Ureter (tissue), 1 donor: ENCODE measurements around the gene CFAP100. TPM values are rescaled to one million over a fixed set of nuclear protein-coding genes. Genes with fewer than 3 reads are reported as not detected.

Experiments
- DNase-seq: peaks from one replicate; pipeline ENCODE4 v3.0.0-alpha.2; 2020; ENCODE audit warnings: low spot score
- total RNA-seq: library from RNA; stranded (reverse); gene quantifications from one replicate; pipeline ENCODE4 v1.2.4, GENCODE V29; 2023
- donor health status: DM: yes; HTN: yes; CAD: no.

The CFAP100 gene
- total RNA-seq, 1 donor from 2014 or later = not detected

DNA sequence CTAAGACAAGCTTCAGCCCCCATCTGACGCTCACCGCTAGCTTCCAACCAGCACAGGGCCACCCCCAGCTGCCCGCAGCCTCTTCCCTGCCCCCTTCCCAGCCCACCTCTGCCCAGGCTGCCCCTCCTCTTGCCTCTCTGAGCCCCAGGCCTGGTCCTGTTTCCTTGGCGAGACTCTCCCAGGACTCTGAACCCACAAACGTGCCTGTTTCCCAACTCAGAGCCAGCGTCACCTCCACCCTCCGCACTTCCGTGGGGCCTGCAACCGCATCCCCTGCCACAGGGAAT, 45.9 kb downstream of the CFAP100 start:
- DNase-seq = no peak

- no peak for DNase-seq
Observed at GRCh38 chr3:126441256-126441880, 46.7 kb downstream of the CFAP100 start.

GRCh38 chr3:126442094-126442855, 47.6 kb downstream of the CFAP100 start:
- no peak for DNase-seq

DNA sequence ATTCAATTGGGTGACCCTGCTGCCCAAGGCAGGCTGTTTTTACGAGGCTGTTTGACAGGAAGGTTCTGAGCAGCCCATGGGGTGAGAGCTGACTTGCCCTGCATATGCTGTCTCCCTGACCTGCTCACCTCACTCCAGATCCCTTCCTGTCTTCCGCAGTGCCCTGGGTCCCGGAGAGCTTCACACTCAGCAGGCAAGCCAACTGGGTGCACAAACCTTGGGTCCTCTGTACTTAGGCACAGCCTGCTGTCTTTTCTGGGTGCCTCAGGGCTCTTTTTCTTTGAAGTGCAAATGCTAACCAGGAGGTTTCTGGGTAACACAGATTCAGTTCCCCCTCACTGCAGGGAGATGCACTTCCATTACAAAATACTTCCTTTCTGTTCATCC, 48.1 kb downstream of the CFAP100 start:
- no peak for DNase-seq

- DNase-seq = no peak
Observed at GRCh38 chr3:126445506-126445905, 50.8 kb downstream of the CFAP100 start.

- DNase-seq = no peak
Observed at GRCh38 chr3:126446301-126446700, 51.6 kb downstream of the CFAP100 start.

GRCh38 chr3:126446791-126447190, 52.1 kb downstream of the CFAP100 start:
- no peak for DNase-seq

DNA sequence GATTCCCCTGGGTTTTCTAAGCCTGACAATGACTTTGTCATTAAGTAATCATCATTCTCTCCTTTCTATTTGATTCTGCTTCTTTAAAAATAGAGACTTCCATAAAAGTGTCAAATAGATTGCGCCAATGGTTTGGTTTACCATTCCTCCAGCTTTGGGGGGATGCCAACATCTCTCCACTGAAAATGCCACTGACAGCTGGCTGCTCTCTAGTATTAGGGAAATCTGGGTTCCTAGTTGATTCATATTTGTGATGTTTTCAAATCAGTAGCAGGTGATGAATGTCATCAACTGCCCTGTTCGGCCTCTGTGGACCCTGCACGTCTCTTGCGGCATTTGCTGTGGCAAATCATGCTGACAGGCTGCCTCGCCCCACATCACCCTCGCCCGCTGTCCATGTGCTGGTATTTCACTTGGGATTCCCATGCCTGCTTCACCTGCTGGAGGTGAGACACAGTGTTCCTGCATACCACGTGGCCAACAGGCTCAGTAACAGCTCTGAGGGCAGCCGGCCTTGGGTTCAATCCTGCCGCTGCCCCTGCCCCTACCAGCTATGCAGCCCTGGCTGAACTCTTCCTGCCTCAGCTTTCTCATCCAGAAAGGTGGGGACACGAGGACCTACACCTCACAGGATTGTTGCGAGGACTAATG, 52.9 kb downstream of the CFAP100 start:
- DNase-seq = no peak

DNA sequence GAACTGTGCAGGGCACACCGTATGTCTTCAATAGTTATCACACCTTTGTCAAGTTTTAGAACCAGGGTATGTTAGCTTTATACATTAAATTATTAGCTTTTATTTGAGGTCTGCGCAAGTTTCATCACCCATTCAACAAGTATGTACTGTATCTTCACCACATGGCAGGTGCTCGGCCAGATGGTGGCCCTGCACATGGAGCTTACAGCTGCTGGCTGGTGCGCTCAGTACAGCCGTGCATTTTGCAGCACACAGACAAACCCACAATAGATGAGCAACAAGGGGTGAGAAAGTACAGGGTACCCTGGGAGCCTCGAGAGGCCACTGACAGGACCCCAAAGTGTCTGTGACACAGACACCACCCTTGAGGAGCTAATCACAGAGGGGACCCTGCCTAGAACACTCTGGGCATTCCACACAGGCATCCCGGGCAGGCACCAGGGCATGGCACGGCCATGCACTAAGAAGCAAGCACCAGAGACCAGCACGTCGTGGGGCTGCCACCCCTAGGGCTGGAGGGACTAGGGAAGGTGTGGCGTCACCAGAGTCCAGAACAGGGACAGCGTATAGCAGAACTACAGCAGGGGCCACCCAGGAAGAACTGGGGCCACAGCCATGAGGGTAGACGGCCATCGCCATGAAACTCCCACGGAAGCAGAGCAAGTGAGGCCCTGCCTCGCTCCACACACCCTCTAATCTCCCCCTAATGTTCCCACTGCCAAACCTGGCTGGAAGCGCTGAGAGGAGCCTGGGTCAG, 53.6 kb downstream of the CFAP100 start:
- DNase-seq = no peak

DNA sequence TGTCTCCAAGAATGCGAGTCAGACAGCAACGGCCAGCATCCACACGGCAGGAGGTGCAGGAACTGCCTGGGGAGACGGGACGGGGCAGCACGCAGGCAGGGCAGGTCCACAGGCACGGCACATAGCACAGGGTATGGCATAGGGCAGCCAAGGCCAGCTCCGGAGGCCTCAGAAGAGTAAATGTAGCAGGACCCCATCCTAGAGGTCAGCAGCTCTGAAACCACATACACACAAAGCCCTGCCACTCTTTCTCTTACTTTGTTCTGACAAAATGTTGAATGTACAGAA, 54.1 kb downstream of the CFAP100 start:
- no peak for DNase-seq

DNA sequence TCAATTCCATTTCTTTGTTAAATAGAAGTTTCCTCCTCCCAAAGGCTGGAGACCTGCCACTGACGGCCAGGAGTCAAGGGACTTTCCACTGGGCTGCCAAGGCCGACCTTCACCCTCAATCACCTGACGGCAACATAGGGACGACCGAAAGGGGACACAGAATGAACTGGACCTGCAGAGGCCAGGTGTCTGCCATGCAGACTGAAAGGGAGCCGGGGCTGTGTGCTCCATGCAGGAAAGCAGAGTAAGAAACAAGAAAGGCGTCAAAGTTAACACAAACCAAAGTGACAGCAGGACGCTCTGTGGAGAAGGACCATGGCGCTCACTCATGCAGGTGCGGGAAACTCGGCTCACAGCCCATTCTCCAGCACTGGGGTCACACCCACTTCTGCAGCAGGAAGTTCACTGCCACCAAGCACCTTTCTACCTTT, 54.9 kb downstream of the CFAP100 start:
- DNase-seq = no peak

- DNase-seq = no peak
Observed at GRCh38 chr3:126450219-126450618, 55.5 kb downstream of the CFAP100 start.

DNA sequence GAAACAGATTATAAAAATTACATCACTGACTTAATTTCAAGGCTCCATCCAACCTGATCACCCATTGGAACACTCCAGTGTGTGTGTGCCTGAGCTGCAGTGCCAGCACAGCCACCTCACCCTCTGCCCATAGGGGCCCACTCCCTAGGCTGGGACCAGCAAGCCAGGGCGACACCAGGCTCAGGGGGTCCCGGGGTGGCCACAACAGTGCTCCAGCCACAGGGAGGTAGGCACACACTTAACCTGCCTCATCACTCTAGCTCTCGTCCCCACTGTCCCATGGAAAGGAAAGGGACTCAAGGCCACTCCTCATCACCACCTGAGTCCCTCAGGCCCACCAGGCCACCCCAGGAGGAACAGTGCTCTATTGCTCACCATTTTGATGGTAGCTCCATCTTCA, 56.0 kb downstream of the CFAP100 start:
- DNase-seq = no peak

GRCh38 chr3:126451511-126451910, 56.8 kb downstream of the CFAP100 start:
- no peak for DNase-seq

GRCh38 chr3:126452213-126452612, 57.5 kb downstream of the CFAP100 start:
- no peak for DNase-seq

GRCh38 chr3:126454025-126454424, 59.3 kb downstream of the CFAP100 start:
- DNase-seq = no peak

DNA sequence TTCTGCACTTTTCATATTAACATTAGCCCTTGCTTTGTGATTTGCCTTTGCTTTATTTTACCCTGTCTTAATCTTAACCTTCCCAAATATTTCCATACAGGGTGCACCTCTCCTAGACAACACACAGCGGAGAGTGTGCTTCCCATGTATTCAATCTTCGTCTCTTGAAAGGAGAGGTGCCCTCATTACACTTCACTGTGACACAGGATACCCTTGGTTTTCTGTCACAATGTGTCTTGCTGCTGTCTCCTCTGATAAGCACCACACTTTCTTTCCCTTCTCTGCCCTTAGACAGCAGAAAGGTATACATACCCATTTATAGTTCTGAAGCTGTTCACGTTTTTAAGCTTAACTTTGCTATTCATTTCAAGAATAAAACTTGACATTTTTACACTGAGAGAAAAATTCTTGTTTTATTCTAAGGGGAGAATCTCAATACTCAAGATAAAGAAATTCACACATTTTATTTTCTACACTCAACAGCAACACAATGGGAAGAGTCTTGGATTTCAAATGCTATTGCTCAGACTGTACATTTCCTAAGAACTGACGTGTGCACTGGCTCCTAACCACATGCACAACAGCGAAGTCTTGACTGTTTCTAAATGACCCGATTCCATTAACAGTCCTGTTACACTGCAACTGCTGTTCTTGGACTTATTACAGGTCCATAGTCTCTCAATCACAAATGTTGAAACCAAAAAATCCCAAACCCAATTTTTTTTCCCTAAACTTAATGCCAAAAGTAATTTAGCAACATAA, 59.9 kb downstream of the CFAP100 start:
- no peak for DNase-seq

- no peak for DNase-seq
Observed at GRCh38 chr3:126456211-126456610, 61.5 kb downstream of the CFAP100 start.

- no peak for DNase-seq
Observed at GRCh38 chr3:126456766-126457388, 62.2 kb downstream of the CFAP100 start.

- no peak for DNase-seq
Observed at GRCh38 chr3:126459111-126459762, 64.5 kb downstream of the CFAP100 start.

- no peak for DNase-seq
Observed at GRCh38 chr3:126459763-126460127, 65.0 kb downstream of the CFAP100 start.
